NB4 (cell line): ENCODE results near the gene SFMBT2.

ENCODE experiments used
- MYC ChIP-seq: IDR thresholded peaks from 2 replicates; pipeline ENCODE4 v1.6.1; 2011; ENCODE audit warnings: low read depth, low read length
- TF ChIP-seq, protein P1 (sequence below): IDR thresholded peaks from one replicate; pipeline ENCODE4 v1.5.1; 2012; ENCODE audit warnings: low read depth, low read length

- TF ChIP-seq MYC: no peak
- TF ChIP-seq, protein P1, sequence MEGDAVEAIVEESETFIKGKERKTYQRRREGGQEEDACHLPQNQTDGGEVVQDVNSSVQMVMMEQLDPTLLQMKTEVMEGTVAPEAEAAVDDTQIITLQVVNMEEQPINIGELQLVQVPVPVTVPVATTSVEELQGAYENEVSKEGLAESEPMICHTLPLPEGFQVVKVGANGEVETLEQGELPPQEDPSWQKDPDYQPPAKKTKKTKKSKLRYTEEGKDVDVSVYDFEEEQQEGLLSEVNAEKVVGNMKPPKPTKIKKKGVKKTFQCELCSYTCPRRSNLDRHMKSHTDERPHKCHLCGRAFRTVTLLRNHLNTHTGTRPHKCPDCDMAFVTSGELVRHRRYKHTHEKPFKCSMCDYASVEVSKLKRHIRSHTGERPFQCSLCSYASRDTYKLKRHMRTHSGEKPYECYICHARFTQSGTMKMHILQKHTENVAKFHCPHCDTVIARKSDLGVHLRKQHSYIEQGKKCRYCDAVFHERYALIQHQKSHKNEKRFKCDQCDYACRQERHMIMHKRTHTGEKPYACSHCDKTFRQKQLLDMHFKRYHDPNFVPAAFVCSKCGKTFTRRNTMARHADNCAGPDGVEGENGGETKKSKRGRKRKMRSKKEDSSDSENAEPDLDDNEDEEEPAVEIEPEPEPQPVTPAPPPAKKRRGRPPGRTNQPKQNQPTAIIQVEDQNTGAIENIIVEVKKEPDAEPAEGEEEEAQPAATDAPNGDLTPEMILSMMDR: no peak
These were observed 258.5 kb downstream of the SFMBT2 start for GRCh38 chr10:7152341-7152740.
